HG03108 (cell line): ENCODE data around the gene PIR.
A peak's percentile ranks its signal among the peaks of the same experiment; 100 is the strongest.

ENCODE experiments used
- ATAC-seq: cut with Tn5 transposase; IDR thresholded peaks from one replicate; pipeline ENCODE4 v1.9.1; 2021; ENCODE audit warnings: moderate library complexity; ENCODE audit not compliant: unreplicated experiment

Gene PIR

GRCh38 chrX:15350329-15350996, 142.7 kb downstream of the PIR start:
- no peak for ATAC-seq

GRCh38 chrX:15349046-15349445, 144.1 kb downstream of the PIR start:
- ATAC-seq: no peak

GRCh38 chrX:15345976-15346375, 147.2 kb downstream of the PIR start:
- ATAC-seq: no peak

GRCh38 chrX:15344106-15344505, 149.0 kb downstream of the PIR start:
- no peak for ATAC-seq

GRCh38 chrX:15343075-15343476, 150.1 kb downstream of the PIR start:
- ATAC-seq: no peak

- no peak for ATAC-seq
Observed at GRCh38 chrX:15340867-15341266, 152.3 kb downstream of the PIR start.

GRCh38 chrX:15336023-15336413, 157.1 kb downstream of the PIR start:
- no peak for ATAC-seq

GRCh38 chrX:15335135-15336022, 157.8 kb downstream of the PIR start, which contains the start of gene PIGA:
Gene PIGA (minus strand): TSS chrX:15335523. CDS start chrX:15331930, 3,593 bp downstream.
- peak; percentile 99 for ATAC-seq
